Psoas muscle (tissue), 8 donors: ENCODE measurements around the gene MEX3A. TPM values are rescaled to one million over a fixed set of nuclear protein-coding genes. Genes with fewer than 3 reads are reported as not detected.
"Not testable (repeated sequence)": the region's sequence is repeated elsewhere in the genome, so short reads cannot be mapped to it uniquely, and the experiment has no call there.

ENCODE experiments used
- ATAC-seq, 4 donors: fragments of 200-7000 bp; cut with Tn5 transposase; one replicate each; pipeline ENCODE4 v1.9.1; 2020; ENCODE audit warnings: moderate library complexity in 3 of 4, mild to moderate bottlenecking in 2 of 4
- DNase-seq, 2 donors: peaks; one replicate each; pipeline ENCODE4 v3.0.0-alpha.2; 2020
- H3K27ac ChIP-seq: fragments of 200-600 bp; one replicate; pipeline ENCODE4 v1.8.0; 2022
- H3K27me3 ChIP-seq, 3 donors: fragments of 200-600 bp in 1 of 3; one replicate each; pipeline versions ENCODE4 v1.6.1 to v1.8.0; 2013 to 2022; ENCODE audit warnings: low read length in 2 of 3, mild to moderate bottlenecking in 2 of 3, moderate library complexity in 1 of 3; ENCODE audit not compliant: insufficient read depth in 3 of 3
- H3K36me3 ChIP-seq, 2 donors: fragments of 200-600 bp in 1 of 2; one replicate each; pipeline versions ENCODE4 v1.6.1 to v1.8.0; 2013 to 2022; ENCODE audit warnings: low read depth in 1 of 2, mild to moderate bottlenecking in 1 of 2, moderate library complexity in 1 of 2; ENCODE audit not compliant: insufficient read depth in 1 of 2
- H3K4me1 ChIP-seq: fragments of 200-600 bp; one replicate; pipeline ENCODE4 v1.8.0; 2022
- H3K4me3 ChIP-seq: fragments of 200-600 bp; one replicate; pipeline ENCODE4 v1.8.0; 2022; ENCODE audit warnings: mild to moderate bottlenecking
- H3K9me3 ChIP-seq: fragments of 200-600 bp; one replicate; pipeline ENCODE4 v1.8.0; 2022
- WGBS, 3 donors: extraction: QIAGEN DNeasy Blood & Tissue Kit; methylation state at CpG; one replicate each; pipeline versions ENCODE4 v1.1.6 to v1.1.7; 2013; 5-methylcytosine and 5-hydroxymethylcytosine counted together
- intact Hi-C, 2 donors: fragments of 100-400 bp; cut with DNase I; formaldehyde crosslinking; loops; one replicate each; pipeline versions ENCODE4 v1.11.0 to v1.14.2; 2022
- polyA plus RNA-seq, 3 donors: library from polyadenylated mRNA; stranded (reverse); fragments of 200-250 nt; gene quantifications; one replicate each; pipeline ENCODE4 v1.2.3, GENCODE V29; 2013
- total RNA-seq, 4 donors: library from RNA; stranded (reverse); fragmentation: NEBNext Ultra II Directional in 2 of 4; extraction: Animal tissue kit (Norgen Biotek cat#: 25700) in 2 of 4; gene quantifications; one replicate each; pipeline versions ENCODE4 v1.2.1 to v1.2.4, GENCODE V29; 2021 to 2023
- TF ChIP-seq, protein P1 (sequence below): fragments of 200-600 bp; IDR thresholded peaks from one replicate; pipeline ENCODE4 v1.8.0; 2022; ENCODE audit warnings: antibody characterized with exemption
- donor health status: healthy with polysubstance abuse.
- donor health status: DM: no; HTN: no; CAD: no; lungs with moderate emphysema.
- donor health status: Bipolar disorder and iron deficiency.
- donor health status: healthy.
- donor health status: DM: yes; HTN: yes; CAD: no.
- donor health status: DM: no; HTN: no; CAD: no.
- donor health status: DM: no; HTN: no; CAD: no.
- donor health status: DM: yes; HTN: yes; CAD: no.

The MEX3A gene
- total and polyA plus RNA-seq, 7 donors, result 0.06 to 0.42 (median 0.13) TPM

DNA sequence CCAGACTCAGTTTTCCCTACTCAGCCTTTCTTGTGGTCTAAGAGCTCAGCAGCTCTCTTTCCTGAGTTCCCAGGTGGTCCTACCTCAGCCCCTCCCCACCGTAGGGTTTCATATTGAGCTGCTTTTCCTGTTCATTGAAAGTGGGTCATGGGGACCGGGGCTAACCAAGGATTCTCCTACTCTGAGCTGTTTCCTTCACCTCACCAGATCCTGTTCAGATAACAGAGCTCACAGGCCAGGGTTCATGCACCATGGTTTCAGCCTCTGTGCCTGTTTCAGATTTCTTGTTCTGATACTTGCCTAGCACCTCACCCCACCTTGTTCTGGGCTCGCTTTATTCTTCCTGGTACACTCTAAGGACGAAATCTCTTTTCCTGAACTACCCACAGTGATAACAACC lies 37.2 kb downstream of the MEX3A start:
- no peak for ATAC-seq
- TF ChIP-seq, protein P1, sequence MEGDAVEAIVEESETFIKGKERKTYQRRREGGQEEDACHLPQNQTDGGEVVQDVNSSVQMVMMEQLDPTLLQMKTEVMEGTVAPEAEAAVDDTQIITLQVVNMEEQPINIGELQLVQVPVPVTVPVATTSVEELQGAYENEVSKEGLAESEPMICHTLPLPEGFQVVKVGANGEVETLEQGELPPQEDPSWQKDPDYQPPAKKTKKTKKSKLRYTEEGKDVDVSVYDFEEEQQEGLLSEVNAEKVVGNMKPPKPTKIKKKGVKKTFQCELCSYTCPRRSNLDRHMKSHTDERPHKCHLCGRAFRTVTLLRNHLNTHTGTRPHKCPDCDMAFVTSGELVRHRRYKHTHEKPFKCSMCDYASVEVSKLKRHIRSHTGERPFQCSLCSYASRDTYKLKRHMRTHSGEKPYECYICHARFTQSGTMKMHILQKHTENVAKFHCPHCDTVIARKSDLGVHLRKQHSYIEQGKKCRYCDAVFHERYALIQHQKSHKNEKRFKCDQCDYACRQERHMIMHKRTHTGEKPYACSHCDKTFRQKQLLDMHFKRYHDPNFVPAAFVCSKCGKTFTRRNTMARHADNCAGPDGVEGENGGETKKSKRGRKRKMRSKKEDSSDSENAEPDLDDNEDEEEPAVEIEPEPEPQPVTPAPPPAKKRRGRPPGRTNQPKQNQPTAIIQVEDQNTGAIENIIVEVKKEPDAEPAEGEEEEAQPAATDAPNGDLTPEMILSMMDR, result no peak
- Histone ChIP-seq H3K27me3 (no peaks in the 10 kb centered on the region), H3K9me3 (no peaks in the 10 kb centered on the region), H3K27ac (no peak overlapping the region), H3K4me3 (no peak overlapping the region), H3K4me1 (no peaks in the 10 kb centered on the region), H3K36me3 (peaks cover 6 to 95% of the 10 kb centered on the region in 2 donors)
- intact Hi-C loops, result no loop called here
- peak in 1 of 2 donors; percentile 7 for DNase-seq
- WGBS, 3 donors, result 94 to 98% (median 95%) methylated on average over 4 of the region's 4 CpGs

GRCh38 chr1:156042828-156043227 lies 39.4 kb downstream of the MEX3A start:
- DNase-seq, result no peak

GRCh38 chr1:156034991-156035390 lies 47.3 kb downstream of the MEX3A start:
- H3K36me3 ChIP-seq, result peaks cover 5 to 40% of the 10 kb centered on the region in 2 donors
- 89 to 95% (median 94%) methylated on average over 4 of the region's 4 CpGs for WGBS, 3 donors
- H3K27ac ChIP-seq, H3K9me3 ChIP-seq, DNase-seq, intact Hi-C loops, H3K4me1 ChIP-seq, H3K4me3 ChIP-seq, H3K27me3 ChIP-seq, ATAC-seq: not testable (repeated sequence)

More at GRCh38 chr1:156042828-156043227, 39.4 kb downstream of the MEX3A start:
- intact Hi-C loops, result no loop called here
- Histone ChIP-seq H3K36me3 (peaks cover 7 to 94% of the 10 kb centered on the region in 2 donors), H3K27me3 (no peaks in the 10 kb centered on the region), H3K9me3 (no peaks in the 10 kb centered on the region), H3K27ac (no peak overlapping the region), H3K4me1 (no peaks in the 10 kb centered on the region), H3K4me3 (no peak overlapping the region)
- WGBS, 3 donors, result 90 to 96% (median 95%) methylated on average over 3 of the region's 3 CpGs
- no peak for ATAC-seq
- TF ChIP-seq, protein P1, result no peak

- H3K27me3 ChIP-seq, result no peaks in the 10 kb centered on the region
- no peak overlapping the region for H3K27ac ChIP-seq
- no peaks in the 10 kb centered on the region for H3K4me1 ChIP-seq
- H3K9me3 ChIP-seq, result no peaks in the 10 kb centered on the region
- no peak overlapping the region for H3K4me3 ChIP-seq
- ATAC-seq (no peak), DNase-seq (no peak)
- intact Hi-C loops, result no loop called here
- H3K36me3 ChIP-seq, result peaks cover 5 to 22% of the 10 kb centered on the region in 2 donors
- TF ChIP-seq, protein P1, result no peak
- WGBS, 3 donors, result 38 to 55% (median 46%) methylated on average over 6 of the region's 6 CpGs
Measured at GRCh38 chr1:156033011-156033410, 49.3 kb downstream of the MEX3A start.

DNA sequence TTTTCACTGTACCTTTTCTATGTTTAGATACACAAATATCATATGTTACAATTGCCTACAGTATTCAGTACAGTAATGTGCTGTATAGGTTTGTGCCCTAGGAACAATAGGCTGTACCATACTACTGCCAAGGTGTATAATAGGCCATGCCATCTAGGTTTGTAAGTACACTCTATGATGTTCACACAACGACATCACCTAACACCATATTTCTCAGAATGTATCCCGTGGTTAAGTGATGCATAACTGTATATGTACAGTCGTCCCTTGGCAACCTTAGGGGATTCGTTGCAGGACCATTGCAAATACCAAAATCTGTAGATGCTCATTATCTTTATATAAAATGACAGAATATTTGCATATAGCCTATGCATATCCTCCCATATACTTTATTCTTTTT lies 55.7 kb downstream of the MEX3A start:
- Histone ChIP-seq H3K27ac (no peak overlapping the region), H3K27me3 (no peaks in the 10 kb centered on the region), H3K9me3 (no peaks in the 10 kb centered on the region), H3K4me3 (no peak overlapping the region), H3K36me3 (no peaks in the 10 kb centered on the region), H3K4me1 (no peaks in the 10 kb centered on the region)
- TF ChIP-seq, protein P1, result no peak
- 86 to 90% (median 90%) methylated on average over 4 of the region's 4 CpGs for WGBS, 3 donors
- intact Hi-C loops, result no loop called here
- DNase-seq (no peak), ATAC-seq (no peak)
